Effector memory CD4-positive, alpha-beta T cell (primary cell): Measurements from ENCODE around the gene KIF12.

Experiments
- DNase-seq, 3 donors: peaks; one replicate each; pipeline ENCODE4 v3.0.0-alpha.2; 2020
- H3K27ac ChIP-seq: 2 replicates; pipeline ENCODE4 v1.7.0; 2013; ENCODE audit warnings: mild to moderate bottlenecking, low read length, moderate library complexity; ENCODE audit not compliant: insufficient read depth, poor library complexity, severe bottlenecking
- H3K27me3 ChIP-seq: replicated peaks from 2 replicates; pipeline ENCODE4 v1.7.0; 2013; ENCODE audit warnings: mild to moderate bottlenecking, low read length; ENCODE audit not compliant: insufficient read depth, control insufficient read depth, poor library complexity, severe bottlenecking
- H3K36me3 ChIP-seq: 2 replicates; pipeline ENCODE4 v1.7.0; 2013; ENCODE audit warnings: mild to moderate bottlenecking, low read length, moderate library complexity; ENCODE audit not compliant: control insufficient read depth, insufficient read depth
- H3K4me1 ChIP-seq: 2 replicates; pipeline ENCODE4 v1.7.0; 2013; ENCODE audit warnings: low read length, mild to moderate bottlenecking; ENCODE audit not compliant: control insufficient read depth, insufficient read depth, poor library complexity, severe bottlenecking
- H3K4me3 ChIP-seq: 2 replicates; pipeline ENCODE4 v1.7.0; 2013; ENCODE audit warnings: low read length, low read depth, mild to moderate bottlenecking; ENCODE audit not compliant: insufficient read depth, poor library complexity, severe bottlenecking
- H3K9me3 ChIP-seq: 2 replicates; pipeline ENCODE4 v1.7.0; 2013; ENCODE audit warnings: mild to moderate bottlenecking, low read length, moderate library complexity; ENCODE audit not compliant: control insufficient read depth

Gene KIF12

DNA sequence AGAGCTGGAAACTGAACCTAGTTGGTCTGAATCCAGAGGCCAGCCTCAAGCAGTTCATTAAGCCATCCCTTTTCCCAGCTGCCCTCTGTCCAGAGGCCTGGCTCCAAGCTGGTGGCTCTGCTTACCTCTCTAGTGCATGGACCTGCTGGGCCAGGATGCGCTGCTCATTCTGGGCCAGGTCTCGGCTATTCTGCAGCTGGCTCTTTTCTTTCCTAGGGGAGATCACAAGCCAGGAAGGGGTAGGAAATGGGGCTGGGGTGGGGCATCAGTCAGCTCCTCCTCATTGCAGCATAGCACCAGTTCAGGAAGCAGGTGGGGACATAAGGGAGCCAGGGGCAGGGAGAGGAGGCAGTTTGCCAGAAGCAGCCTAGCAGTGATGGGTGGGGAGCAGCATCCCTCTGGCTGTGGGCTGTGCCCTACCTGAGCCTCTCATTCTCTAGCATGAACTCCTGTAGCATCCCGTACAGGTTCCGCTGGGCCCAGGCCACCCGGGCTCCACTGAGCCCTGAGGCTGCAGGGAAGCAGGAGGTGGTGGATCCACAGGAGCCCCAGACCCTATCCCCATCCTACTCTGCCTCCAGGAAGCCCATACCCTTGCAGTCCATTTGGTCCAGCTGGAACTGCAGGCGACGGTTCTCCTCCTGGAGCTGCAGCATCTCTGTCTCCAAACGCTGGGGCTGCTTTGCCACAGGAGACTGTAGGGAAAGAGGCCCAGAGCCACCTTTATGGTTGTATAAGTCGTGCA lies 5.2 kb downstream of the KIF12 start:
- Histone ChIP-seq H3K27ac (no peak overlapping the region), H3K36me3 (no peaks in the 10 kb centered on the region), H3K4me3 (no peak overlapping the region), H3K9me3 (no peaks in the 10 kb centered on the region), H3K4me1 (no peaks in the 10 kb centered on the region), H3K27me3 (peaks cover 10% of the 10 kb centered on the region)
- no peak for DNase-seq

- Histone ChIP-seq H3K27me3 (peaks cover 9% of the 10 kb centered on the region), H3K9me3 (no peaks in the 10 kb centered on the region), H3K27ac (no peak overlapping the region), H3K4me1 (no peaks in the 10 kb centered on the region), H3K36me3 (no peaks in the 10 kb centered on the region), H3K4me3 (no peak overlapping the region)
- DNase-seq: no peak
Observed at GRCh38 chr9:114093031-114093471, 6.0 kb downstream of the KIF12 start.

DNA sequence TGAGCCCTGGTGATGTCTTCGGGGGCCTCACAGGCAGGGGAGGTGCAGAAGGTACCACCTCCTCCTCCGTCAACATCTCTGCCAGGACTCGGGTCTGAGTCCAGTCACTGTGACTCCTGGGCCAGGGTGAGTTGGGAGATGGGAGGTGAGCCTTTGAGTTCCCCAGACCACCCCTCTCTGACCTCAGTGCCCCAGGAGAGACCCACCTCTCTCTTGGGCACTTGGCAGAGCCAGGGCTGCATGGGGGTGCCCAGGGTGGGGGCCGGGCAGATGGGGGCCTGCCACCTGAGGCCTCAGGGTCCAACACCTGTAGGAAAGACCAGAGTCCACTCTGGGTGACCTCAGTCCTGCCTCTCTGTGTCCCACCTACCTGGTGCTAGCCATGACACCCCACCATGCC lies 6.8 kb downstream of the KIF12 start:
- Histone ChIP-seq H3K27ac (no peak overlapping the region), H3K27me3 (peaks cover 9% of the 10 kb centered on the region), H3K36me3 (no peaks in the 10 kb centered on the region), H3K4me1 (no peaks in the 10 kb centered on the region), H3K4me3 (no peak overlapping the region), H3K9me3 (no peaks in the 10 kb centered on the region)
- no peak for DNase-seq

GRCh38 chr9:114091711-114092110 lies 7.4 kb downstream of the KIF12 start:
- Histone ChIP-seq H3K9me3 (no peaks in the 10 kb centered on the region), H3K36me3 (no peaks in the 10 kb centered on the region), H3K4me1 (no peaks in the 10 kb centered on the region), H3K27ac (no peak overlapping the region), H3K4me3 (no peak overlapping the region), H3K27me3 (peaks cover 6% of the 10 kb centered on the region)
- no peak for DNase-seq

GRCh38 chr9:114090798-114091197 lies 8.3 kb downstream of the KIF12 start:
- DNase-seq: no peak
- peaks cover 2% of the 10 kb centered on the region for H3K27me3 ChIP-seq
- no peaks in the 10 kb centered on the region for H3K36me3 ChIP-seq
- no peaks in the 10 kb centered on the region for H3K9me3 ChIP-seq
- H3K4me3 ChIP-seq: no peak overlapping the region
- H3K4me1 ChIP-seq: no peaks in the 10 kb centered on the region
- no peak overlapping the region for H3K27ac ChIP-seq

DNA sequence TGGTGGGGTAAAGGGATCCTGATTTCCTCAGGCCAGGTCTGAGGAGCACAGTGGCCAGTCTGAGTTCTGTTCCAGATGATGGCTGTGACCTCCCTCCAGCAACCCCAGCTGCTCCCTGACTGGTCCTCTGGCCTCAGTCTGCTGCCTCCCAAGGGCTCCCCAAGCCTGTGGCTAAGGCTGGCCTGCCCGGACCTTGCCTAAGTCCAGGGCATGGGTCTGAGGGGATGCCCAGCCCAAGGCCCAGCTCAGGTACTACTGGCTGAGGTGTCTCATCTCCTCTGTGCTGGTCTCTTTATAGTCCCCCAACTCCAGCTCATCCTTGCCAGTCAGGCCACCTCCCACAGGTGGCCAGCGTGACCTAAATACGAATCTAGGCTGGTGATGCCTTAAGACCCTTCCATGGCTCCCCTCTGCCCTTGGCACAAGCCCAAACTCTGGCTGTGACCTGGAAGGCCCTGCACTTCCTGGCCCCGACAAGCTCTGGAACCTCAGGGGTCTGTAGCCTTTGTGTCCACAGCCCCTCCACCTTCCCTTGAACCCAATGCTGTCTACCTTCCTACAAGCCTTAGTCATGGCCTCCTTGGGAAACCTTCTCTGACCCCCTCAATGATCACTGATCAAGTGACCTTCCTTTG lies 9.8 kb downstream of the KIF12 start:
- Histone ChIP-seq H3K4me3 (no peak overlapping the region), H3K9me3 (no peaks in the 10 kb centered on the region), H3K27me3 (no peaks in the 10 kb centered on the region), H3K27ac (no peak overlapping the region), H3K4me1 (no peaks in the 10 kb centered on the region), H3K36me3 (no peaks in the 10 kb centered on the region)
- no peak for DNase-seq

DNA sequence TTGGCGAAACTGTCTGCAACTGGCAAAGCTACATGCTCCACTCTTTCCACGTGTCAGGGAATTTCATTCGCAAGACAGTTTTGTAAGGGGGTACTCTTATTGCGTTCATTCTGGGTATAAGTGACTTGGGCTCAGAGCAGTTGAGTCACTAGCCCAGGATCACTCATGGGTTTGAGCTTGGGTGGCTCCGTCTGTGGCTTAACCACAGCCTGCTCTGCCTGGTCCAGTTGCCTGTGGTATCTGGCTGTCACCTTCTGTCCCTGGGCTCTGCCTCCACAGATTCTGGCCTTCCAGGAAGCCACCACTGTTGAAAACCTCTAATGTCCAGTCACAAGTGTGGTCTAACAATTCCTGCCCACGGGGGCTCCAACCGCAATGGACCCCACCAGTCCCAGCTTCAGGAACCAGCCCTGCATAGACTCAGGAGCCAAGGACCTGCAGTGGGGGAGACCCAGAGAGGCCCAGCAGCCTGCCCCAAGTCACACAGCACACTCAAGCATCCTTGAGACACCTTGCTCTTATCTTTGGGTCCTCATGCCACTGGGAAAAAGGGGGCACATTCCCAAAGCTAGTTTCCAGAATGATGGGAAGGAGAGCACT lies 10.4 kb downstream of the KIF12 start:
- Histone ChIP-seq H3K4me3 (no peak overlapping the region), H3K27me3 (no peaks in the 10 kb centered on the region), H3K36me3 (no peaks in the 10 kb centered on the region), H3K4me1 (no peaks in the 10 kb centered on the region), H3K9me3 (no peaks in the 10 kb centered on the region), H3K27ac (no peak overlapping the region)
- no peak for DNase-seq

GRCh38 chr9:114087721-114088120 lies 11.4 kb downstream of the KIF12 start:
- DNase-seq: no peak
- H3K27me3 ChIP-seq: no peaks in the 10 kb centered on the region

GRCh38 chr9:114086607-114087006 lies 12.5 kb downstream of the KIF12 start:
- Histone ChIP-seq H3K27ac (no peak overlapping the region), H3K36me3 (no peaks in the 10 kb centered on the region), H3K4me1 (no peaks in the 10 kb centered on the region), H3K27me3 (no peaks in the 10 kb centered on the region), H3K9me3 (no peaks in the 10 kb centered on the region), H3K4me3 (no peak overlapping the region)
- no peak for DNase-seq

More at GRCh38 chr9:114087721-114088120, 11.4 kb downstream of the KIF12 start:
- H3K4me3 ChIP-seq: no peak overlapping the region
- H3K4me1 ChIP-seq: no peaks in the 10 kb centered on the region
- H3K9me3 ChIP-seq: no peaks in the 10 kb centered on the region
- no peaks in the 10 kb centered on the region for H3K36me3 ChIP-seq
- H3K27ac ChIP-seq: no peak overlapping the region

- no peaks in the 10 kb centered on the region for H3K36me3 ChIP-seq
- H3K27me3 ChIP-seq: no peaks in the 10 kb centered on the region
- H3K4me1 ChIP-seq: no peaks in the 10 kb centered on the region
- DNase-seq: no peak
- no peak overlapping the region for H3K4me3 ChIP-seq
- H3K9me3 ChIP-seq: no peaks in the 10 kb centered on the region
- H3K27ac ChIP-seq: no peak overlapping the region
Observed at GRCh38 chr9:114086009-114086408, 13.1 kb downstream of the KIF12 start.
